ENCODE results near the gene DNAJB4.

DNAJB4 gene

DNA sequence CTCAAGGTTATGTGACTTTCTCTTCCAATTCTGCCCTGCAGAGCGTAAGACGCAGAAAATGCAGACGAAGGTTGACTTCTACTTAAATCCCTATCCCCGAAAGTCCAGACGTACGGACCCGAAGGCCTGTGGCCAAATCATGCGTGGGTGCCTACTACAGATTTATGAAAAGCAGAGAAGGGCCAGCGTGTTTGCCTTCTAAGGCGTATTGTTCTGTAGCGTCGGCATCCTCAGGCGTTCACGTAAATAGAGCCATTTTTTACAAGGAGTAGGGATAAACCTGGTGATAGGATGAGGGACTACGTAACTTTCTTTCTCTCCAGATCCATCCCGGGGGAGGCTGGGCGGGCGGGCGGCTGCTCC, 40.8 kb downstream of the DNAJB4 start:
- H3K4me1 ChIP-seq, result no peaks in the 10 kb centered on the region
- no peak for DNase-seq
- TF ChIP-seq, protein P1, sequence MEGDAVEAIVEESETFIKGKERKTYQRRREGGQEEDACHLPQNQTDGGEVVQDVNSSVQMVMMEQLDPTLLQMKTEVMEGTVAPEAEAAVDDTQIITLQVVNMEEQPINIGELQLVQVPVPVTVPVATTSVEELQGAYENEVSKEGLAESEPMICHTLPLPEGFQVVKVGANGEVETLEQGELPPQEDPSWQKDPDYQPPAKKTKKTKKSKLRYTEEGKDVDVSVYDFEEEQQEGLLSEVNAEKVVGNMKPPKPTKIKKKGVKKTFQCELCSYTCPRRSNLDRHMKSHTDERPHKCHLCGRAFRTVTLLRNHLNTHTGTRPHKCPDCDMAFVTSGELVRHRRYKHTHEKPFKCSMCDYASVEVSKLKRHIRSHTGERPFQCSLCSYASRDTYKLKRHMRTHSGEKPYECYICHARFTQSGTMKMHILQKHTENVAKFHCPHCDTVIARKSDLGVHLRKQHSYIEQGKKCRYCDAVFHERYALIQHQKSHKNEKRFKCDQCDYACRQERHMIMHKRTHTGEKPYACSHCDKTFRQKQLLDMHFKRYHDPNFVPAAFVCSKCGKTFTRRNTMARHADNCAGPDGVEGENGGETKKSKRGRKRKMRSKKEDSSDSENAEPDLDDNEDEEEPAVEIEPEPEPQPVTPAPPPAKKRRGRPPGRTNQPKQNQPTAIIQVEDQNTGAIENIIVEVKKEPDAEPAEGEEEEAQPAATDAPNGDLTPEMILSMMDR (IDR thresholded peaks at IDR 0.05; ENCODE audit: low read depth, low read length), result no peak
- H3K27me3 ChIP-seq, result peaks cover 15% of the 10 kb centered on the region
- no peaks in the 10 kb centered on the region for H3K9me3 ChIP-seq
- no peaks in the 10 kb centered on the region for H3K36me3 ChIP-seq
- H3K4me3 ChIP-seq (ENCODE audit: low read depth, low read length), result no peak overlapping the region

GRCh38 chr1:78045926-78046778, 41.4 kb downstream of the DNAJB4 start, which contains the start of gene GIPC2:
TSS of gene GIPC2 (plus strand) at chr1:78045966. CDS start at chr1:78046095, 129 bp downstream.
- H3K9me3 ChIP-seq, result no peaks in the 10 kb centered on the region
- H3K36me3 ChIP-seq, result no peaks in the 10 kb centered on the region
- no peaks in the 10 kb centered on the region for H3K4me1 ChIP-seq
- H3K4me3 ChIP-seq (ENCODE audit: low read depth, low read length), result no peak within 1 kb of the TSS
- TF ChIP-seq, protein P1 (IDR thresholded peaks at IDR 0.05; ENCODE audit: low read depth, low read length), result no peak
- H3K27me3 ChIP-seq, result peaks cover 15% of the 10 kb centered on the region
- DNase-seq, result no peak

- DNase-seq, result no peak
- no peaks in the 10 kb centered on the region for H3K9me3 ChIP-seq
- no peaks in the 10 kb centered on the region for H3K4me1 ChIP-seq
- peaks cover 15% of the 10 kb centered on the region for H3K27me3 ChIP-seq
- H3K4me3 ChIP-seq (ENCODE audit: low read depth, low read length), result no peak overlapping the region
- no peaks in the 10 kb centered on the region for H3K36me3 ChIP-seq
- TF ChIP-seq, protein P1 (IDR thresholded peaks at IDR 0.05; ENCODE audit: low read depth, low read length), result no peak
These were observed 42.4 kb downstream of the DNAJB4 start for GRCh38 chr1:78047106-78047505.

GRCh38 chr1:78047631-78048030, 42.9 kb downstream of the DNAJB4 start:
- DNase-seq, result no peak
- Histone ChIP-seq H3K27me3 (peaks cover 15% of the 10 kb centered on the region), H3K4me1 (no peaks in the 10 kb centered on the region), H3K36me3 (no peaks in the 10 kb centered on the region), H3K9me3 (no peaks in the 10 kb centered on the region), H3K4me3 (ENCODE audit: low read depth, low read length) (no peak overlapping the region)
- TF ChIP-seq, protein P1 (IDR thresholded peaks at IDR 0.05; ENCODE audit: low read depth, low read length), result no peak

DNA sequence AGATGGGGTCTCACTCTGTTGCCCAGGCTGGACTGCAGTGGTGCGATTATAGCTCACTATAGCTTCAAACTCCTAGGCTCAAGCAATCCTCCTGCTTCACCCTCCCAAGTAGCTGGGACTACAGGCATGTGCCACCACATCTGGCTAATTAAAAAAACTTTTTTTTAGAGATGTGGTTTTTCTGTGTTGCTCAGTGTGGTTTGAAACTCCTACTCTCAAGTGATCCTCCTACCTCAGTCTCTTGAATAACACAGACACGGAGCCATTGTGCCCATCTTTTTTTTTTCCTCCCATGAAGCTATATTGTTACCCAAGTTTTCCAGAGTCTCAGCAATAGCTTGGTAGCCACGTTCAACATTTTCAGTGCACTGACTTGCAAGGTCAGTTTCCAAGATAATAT, 43.7 kb downstream of the DNAJB4 start:
- H3K9me3 ChIP-seq, result no peaks in the 10 kb centered on the region
- no peak overlapping the region for H3K4me3 ChIP-seq (ENCODE audit: low read depth, low read length)
- H3K27me3 ChIP-seq, result peaks cover 15% of the 10 kb centered on the region
- no peak for DNase-seq
- no peaks in the 10 kb centered on the region for H3K4me1 ChIP-seq
- H3K36me3 ChIP-seq, result no peaks in the 10 kb centered on the region
- TF ChIP-seq, protein P1 (IDR thresholded peaks at IDR 0.05; ENCODE audit: low read depth, low read length), result no peak

- Histone ChIP-seq H3K4me1 (no peaks in the 10 kb centered on the region), H3K27me3 (peaks cover 15% of the 10 kb centered on the region), H3K4me3 (ENCODE audit: low read depth, low read length) (no peak overlapping the region), H3K36me3 (no peaks in the 10 kb centered on the region), H3K9me3 (no peaks in the 10 kb centered on the region)
- TF ChIP-seq, protein P1 (IDR thresholded peaks at IDR 0.05; ENCODE audit: low read depth, low read length), result no peak
- DNase-seq, result no peak
These were observed 44.7 kb downstream of the DNAJB4 start for GRCh38 chr1:78049396-78049795.
